Kidney epithelial cell (primary cell): ENCODE measurements around the gene SERTAD2. TPM values are rescaled to one million over a fixed set of nuclear protein-coding genes. Genes with fewer than 3 reads are reported as not detected.

Experiments used
- DNase-seq: peaks from one replicate; pipeline ENCODE4 v3.0.0-alpha.2; 2010; ENCODE audit warnings: low read depth
- H3K27me3 ChIP-seq: 2 replicates; pipeline ENCODE4 v1.6.0; 2011; ENCODE audit warnings: low read length; ENCODE audit not compliant: control insufficient read depth, insufficient read depth
- H3K36me3 ChIP-seq: 2 replicates; pipeline ENCODE4 v1.5.1; 2011; ENCODE audit warnings: low read length; ENCODE audit not compliant: control insufficient read depth, insufficient read depth
- H3K4me3 ChIP-seq: 2 replicates; pipeline ENCODE4 v1.5.1; 2011; ENCODE audit warnings: low read depth, mild to moderate bottlenecking, control low read depth, low read length
- total RNA-seq: library from RNA; depleted of rRNA; stranded (reverse); fragments of >200 nt; gene quantifications from 2 replicates; pipeline ENCODE4 v1.2.3, GENCODE V29; 2015
- TF ChIP-seq, protein P1 (sequence below): IDR thresholded peaks from 2 replicates; pipeline ENCODE4 v1.5.1; 2011; ENCODE audit warnings: mild to moderate bottlenecking, moderate library complexity, low read length, control low read depth, inconsistent platforms; ENCODE audit not compliant: insufficient read depth, poor library complexity, severe bottlenecking

The SERTAD2 gene
- total RNA-seq, 1 donor from 2014 or later = 13.2 TPM

DNA sequence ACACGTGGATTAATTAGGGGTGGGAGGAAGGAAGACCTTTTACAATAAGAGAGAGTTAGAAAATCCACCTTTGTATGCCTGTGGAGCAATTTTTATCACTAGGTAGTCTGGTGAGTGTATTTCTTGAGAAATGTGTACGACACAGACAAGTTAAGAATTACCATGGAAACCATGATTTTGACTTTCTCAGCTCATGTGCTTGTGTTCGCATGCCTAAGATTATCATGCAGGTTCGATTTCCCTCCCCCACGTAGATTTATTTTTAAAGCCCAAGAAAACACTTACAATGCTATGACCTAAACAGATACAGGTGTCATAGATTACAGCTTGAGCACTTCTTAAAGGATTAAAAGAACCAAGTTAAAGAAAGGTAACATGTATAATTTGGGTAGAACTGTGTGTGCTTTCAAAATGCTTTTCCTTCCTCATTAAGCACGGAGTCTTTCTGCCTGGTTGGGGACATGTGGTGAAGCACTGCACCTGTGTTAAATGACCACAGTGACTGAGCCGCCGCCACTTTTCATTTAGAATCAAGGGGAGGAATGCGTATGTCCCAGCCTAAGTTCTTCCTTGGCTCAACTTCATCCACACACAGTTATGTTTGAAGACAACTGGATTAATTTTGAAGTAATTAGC, 16.6 kb downstream of the SERTAD2 start:
- Histone ChIP-seq H3K36me3 (peaks cover 4% of the 10 kb centered on the region), H3K4me3 (no peak overlapping the region), H3K27me3 (no peaks in the 10 kb centered on the region)
- TF ChIP-seq, protein P1, sequence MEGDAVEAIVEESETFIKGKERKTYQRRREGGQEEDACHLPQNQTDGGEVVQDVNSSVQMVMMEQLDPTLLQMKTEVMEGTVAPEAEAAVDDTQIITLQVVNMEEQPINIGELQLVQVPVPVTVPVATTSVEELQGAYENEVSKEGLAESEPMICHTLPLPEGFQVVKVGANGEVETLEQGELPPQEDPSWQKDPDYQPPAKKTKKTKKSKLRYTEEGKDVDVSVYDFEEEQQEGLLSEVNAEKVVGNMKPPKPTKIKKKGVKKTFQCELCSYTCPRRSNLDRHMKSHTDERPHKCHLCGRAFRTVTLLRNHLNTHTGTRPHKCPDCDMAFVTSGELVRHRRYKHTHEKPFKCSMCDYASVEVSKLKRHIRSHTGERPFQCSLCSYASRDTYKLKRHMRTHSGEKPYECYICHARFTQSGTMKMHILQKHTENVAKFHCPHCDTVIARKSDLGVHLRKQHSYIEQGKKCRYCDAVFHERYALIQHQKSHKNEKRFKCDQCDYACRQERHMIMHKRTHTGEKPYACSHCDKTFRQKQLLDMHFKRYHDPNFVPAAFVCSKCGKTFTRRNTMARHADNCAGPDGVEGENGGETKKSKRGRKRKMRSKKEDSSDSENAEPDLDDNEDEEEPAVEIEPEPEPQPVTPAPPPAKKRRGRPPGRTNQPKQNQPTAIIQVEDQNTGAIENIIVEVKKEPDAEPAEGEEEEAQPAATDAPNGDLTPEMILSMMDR = no peak
- DNase-seq = no peak

DNA sequence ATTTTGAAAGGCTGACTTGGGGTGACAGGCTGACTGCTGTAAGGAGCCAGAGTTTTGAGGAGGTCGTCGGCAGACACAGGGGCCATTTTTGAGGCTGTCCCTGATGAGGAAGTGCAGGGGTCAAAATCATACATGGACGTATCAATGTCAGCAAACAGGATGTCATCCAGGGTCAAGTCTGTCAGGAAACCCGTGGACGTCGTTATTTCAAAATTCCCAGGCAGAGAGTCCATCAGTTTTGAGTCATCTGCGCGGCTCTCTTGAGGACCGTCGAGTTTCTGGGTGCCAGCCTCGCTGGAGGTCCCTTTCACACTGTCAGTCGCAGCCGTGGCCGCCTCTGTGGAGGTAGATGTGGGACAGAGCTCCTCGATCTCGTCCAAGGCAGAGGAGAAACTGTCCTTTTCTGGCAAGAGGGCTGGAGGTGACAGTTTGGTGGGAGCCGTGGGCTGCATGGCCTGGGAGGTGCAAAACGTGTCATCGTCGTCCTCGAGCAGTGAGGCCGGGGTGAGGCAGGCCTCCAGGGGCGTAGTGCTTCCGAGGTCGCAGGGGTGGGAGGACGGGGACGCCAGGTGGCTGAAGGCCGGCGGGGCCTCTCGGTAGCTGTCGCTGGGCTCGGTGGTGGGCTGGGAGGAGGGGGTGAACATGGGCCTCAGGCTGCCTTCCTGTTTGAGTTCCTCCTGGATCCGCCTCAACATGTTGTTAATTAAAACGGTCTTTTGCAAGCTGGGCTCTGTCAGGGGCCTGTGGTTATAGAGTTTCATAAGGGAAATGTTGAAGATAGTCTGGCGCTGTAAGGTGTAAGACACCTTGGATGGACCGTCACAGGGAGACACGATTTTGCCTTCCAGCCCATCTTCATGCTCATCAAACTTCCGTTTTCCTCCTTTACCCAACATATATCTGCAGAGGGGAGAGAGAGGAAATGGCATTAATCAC, 17.5 kb downstream of the SERTAD2 start:
- TF ChIP-seq, protein P1 = no peak
- H3K4me3 ChIP-seq = no peak overlapping the region
- H3K27me3 ChIP-seq = no peaks in the 10 kb centered on the region
- DNase-seq = no peak
- peaks cover 4% of the 10 kb centered on the region for H3K36me3 ChIP-seq

DNA sequence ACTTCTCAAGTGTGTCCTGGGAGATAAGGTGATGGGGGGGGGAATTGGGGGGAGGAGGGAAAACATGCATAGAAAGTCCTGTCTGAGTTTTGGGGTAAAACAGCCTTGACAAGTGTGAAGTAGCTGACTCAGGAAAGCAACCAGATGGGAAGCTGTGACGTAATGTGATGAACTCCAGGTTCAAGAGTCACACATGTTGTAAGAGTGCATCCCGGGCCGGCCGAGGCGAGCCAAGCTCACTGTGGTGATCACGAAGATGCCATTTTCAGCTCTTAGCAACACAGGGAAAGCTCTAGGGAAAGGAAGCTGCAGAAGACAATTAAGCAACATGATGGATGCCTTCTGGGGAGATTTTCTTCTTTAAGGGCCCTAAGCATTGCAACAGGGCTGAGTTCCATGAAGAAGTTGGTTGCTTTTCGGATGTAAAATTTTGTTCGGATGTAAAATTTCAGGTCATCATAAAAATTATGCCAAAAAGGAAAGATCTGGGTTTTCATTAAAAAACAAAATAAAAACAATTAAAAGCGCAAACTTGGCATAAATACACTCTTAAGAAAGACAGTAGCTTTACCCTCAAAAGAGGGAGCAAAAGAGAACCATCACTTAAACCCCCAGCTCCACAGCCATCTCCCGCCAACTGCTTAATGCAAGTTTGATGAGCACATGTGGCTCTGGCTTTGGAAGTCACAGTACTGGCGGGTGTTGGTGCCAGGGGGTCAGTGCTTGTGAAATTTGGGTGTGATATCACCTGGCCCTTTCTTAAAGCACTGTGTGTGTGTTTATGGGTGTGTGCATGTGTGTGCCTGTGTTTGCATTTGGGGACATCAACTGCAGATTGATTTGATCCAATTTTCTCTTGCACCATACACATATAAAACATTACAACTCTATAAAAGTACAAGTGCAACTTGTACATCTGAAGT, 19.1 kb downstream of the SERTAD2 start:
- no peak for DNase-seq
- TF ChIP-seq, protein P1 = no peak
- Histone ChIP-seq H3K36me3 (peaks cover 4% of the 10 kb centered on the region), H3K27me3 (no peaks in the 10 kb centered on the region), H3K4me3 (no peak overlapping the region)

DNA sequence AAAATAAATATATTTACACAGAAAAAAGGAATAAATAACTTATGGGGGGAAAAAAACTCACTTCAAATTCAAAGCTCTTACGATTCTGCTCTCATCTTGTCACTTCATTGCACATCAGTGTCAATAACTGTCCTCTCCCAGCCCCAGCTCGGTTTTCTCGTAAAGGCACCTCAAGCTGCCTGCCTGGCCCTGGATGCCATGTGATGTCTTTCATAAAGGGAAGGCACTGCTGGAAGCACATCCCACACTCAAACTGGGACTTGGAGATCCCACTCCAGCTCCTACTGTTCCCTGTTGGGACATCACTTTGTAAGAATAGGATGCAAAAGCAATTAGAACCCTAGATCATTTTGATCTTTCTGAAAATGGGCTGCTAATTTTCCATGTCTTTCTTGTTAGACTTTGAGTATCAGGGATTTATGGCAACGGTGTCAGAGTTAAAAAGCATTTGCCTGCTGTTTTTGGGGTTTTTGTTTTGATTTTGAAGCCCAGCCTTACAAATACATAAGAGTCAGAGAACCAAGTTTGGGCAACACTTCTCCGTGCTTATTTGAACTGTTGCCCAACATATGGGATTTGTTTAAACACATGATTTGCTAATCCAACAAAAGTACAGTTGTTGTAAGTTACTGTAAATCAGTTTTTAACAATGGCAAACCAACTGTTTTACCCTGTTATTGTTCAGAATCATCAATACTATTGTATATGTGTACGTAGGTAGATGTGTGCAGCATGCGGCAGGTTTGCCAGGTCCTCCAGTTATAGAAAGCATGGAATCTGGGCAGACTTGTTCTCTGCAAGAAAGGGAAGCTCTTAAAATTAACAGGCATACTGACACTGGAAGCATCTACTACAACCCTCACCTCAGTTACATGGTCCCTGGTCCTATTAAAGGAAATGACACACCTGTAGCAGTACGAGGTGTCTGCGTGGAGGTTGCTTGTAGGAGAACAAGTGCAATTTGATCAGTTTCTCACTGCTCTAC, 20.6 kb downstream of the SERTAD2 start:
- Histone ChIP-seq H3K4me3 (no peak overlapping the region), H3K27me3 (no peaks in the 10 kb centered on the region), H3K36me3 (peaks cover 4% of the 10 kb centered on the region)
- DNase-seq = no peak
- TF ChIP-seq, protein P1 = no peak

DNA sequence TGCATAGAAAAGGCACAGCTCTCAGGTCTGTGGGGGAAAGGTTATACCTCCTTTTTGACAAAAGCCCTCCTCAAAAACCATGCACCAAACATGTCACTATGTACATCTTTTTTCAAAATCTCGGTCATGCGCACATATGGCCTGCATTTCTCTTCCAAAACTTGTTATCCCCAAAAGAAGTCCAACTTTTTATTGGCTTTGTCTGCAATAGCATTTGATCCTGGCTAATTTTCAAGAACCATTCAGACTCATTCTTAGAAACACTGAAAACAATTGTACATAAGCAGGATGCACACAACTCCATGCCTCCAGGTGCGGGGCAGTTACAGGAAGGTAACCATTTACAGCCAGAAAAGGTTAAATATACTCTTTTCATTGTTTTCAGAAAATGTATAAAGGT, 21.9 kb downstream of the SERTAD2 start:
- Histone ChIP-seq H3K27me3 (no peaks in the 10 kb centered on the region), H3K36me3 (peaks cover 4% of the 10 kb centered on the region), H3K4me3 (no peak overlapping the region)
- DNase-seq = no peak
- TF ChIP-seq, protein P1 = no peak
